GM12878 (cell line): ENCODE results near the gene DHFR. TPM values are rescaled to one million over a fixed set of nuclear protein-coding genes. Genes with fewer than 3 reads are reported as not detected.

Experiments used
- ATAC-seq: fragments of 200-7000 bp; cut with Tn5 transposase; 3 replicates; pipeline ENCODE4 v1.9.1; 2020; ENCODE audit warnings: mild to moderate bottlenecking, moderate library complexity
- BruUV-seq: library from RNA; stranded (reverse); fragments of 400-500 nt; replicated peaks from 2 replicates; lab custom pipeline; 2021; lab: Mats Ljungman, UMichigan
- CTCF ChIA-PET: fragments of 300-600 bp; sonication (Branson Sonifier 250); formaldehyde crosslinking; extraction: SDS; loops from one replicate; lab custom pipeline; 2021; ENCODE audit warnings: inconsistent platforms; lab: Yijun Ruan, JAX
- POLR2A ChIA-PET: fragments of 350-600 bp; formaldehyde crosslinking; extraction: SDS; loops from one replicate; lab custom pipeline; 2021; ENCODE audit warnings: inconsistent platforms; lab: Charles Lee
- RAD21 ChIA-PET: fragments of 300-600 bp; sonication (Branson Sonifier 250); formaldehyde crosslinking; loops from one replicate; lab custom pipeline; 2023; ENCODE audit warnings: antibody characterized with exemption; ENCODE audit not compliant: unreplicated experiment; lab: Charles Lee
- SMC1A ChIA-PET: fragments of 300-600 bp; sonication (Branson Sonifier 250); formaldehyde crosslinking; loops from one replicate; lab custom pipeline; 2023; ENCODE audit not compliant: unreplicated experiment, uncharacterized antibody; lab: Charles Lee
- DNase-seq: peaks from one replicate; pipeline ENCODE4 v3.0.0-alpha.2; 2011; ENCODE audit warnings: low read depth, low spot score
- FAIRE-seq: peaks from 3 replicates; lab custom pipeline; 2011; peaks lifted over from hg19 to GRCh38; lab: Jason Lieb, UNC
- H2AFZ ChIP-seq: 2 replicates; pipeline ENCODE4 v1.6.0; 2011; ENCODE audit warnings: low read depth, low read length, control low read depth; ENCODE audit not compliant: control insufficient read depth
- H3K27ac ChIP-seq: 2 replicates; pipeline ENCODE4 v1.5.1; 2011; ENCODE audit warnings: control low read depth; ENCODE audit not compliant: control insufficient read depth, insufficient read depth
- H3K27me3 ChIP-seq, 2 experiments: replicated peaks in 1 of 2; 2 replicates each; pipeline versions ENCODE4 v1.6.0 to v1.6.1; 2011; ENCODE audit warnings: low read length in 1 of 2; ENCODE audit not compliant: control insufficient read depth in 2 of 2, insufficient read depth in 2 of 2
- H3K36me3 ChIP-seq, 2 experiments: 2 replicates each; pipeline ENCODE4 v1.5.1; 2011; ENCODE audit warnings: low read length in 1 of 2; ENCODE audit not compliant: control insufficient read depth in 2 of 2, insufficient read depth in 2 of 2
- H3K4me1 ChIP-seq: 2 replicates; pipeline ENCODE4 v1.6.1; 2011; ENCODE audit warnings: mild to moderate bottlenecking, low read length, moderate library complexity, mixed read lengths; ENCODE audit not compliant: control insufficient read depth, insufficient read depth
- H3K4me2 ChIP-seq: 2 replicates; pipeline ENCODE4 v1.6.0; 2011; ENCODE audit warnings: control low read depth; ENCODE audit not compliant: control insufficient read depth, insufficient read depth
- H3K4me3 ChIP-seq: fragments of 200-600 bp; sonication (generic); 2 replicates; pipeline ENCODE4 v1.5.1; 2016
- H3K79me2 ChIP-seq: 2 replicates; pipeline ENCODE4 v1.6.0; 2011; ENCODE audit warnings: low read length; ENCODE audit not compliant: control insufficient read depth, insufficient read depth
- H3K9ac ChIP-seq: 2 replicates; pipeline ENCODE4 v1.8.0; 2011; ENCODE audit warnings: low read length, control low read depth, mixed read lengths; ENCODE audit not compliant: control insufficient read depth, insufficient read depth
- H3K9me3 ChIP-seq: replicated peaks from 3 replicates; pipeline ENCODE4 v1.5.1; 2011; ENCODE audit warnings: mild to moderate bottlenecking, low read length; ENCODE audit not compliant: control insufficient read depth, insufficient read depth
- H4K20me1 ChIP-seq: 2 replicates; pipeline ENCODE4 v1.6.0; 2011; ENCODE audit not compliant: control insufficient read depth, insufficient read depth
- FOXK2 ChIP-seq: fragments of 450-650 bp; IDR thresholded peaks from 2 replicates; pipeline ENCODE4 v1.6.1; 2017; ENCODE audit warnings: mild to moderate bottlenecking, moderate library complexity
- GATAD2B ChIP-seq: fragments of 450-650 bp; conservative IDR thresholded peaks from 2 replicates; pipeline ENCODE4 v1.6.1; 2017; ENCODE audit warnings: low read depth, mild to moderate bottlenecking, moderate library complexity
- HDAC2 ChIP-seq: fragments of 200-600 bp; sonication (generic); IDR thresholded peaks from 2 replicates; pipeline ENCODE4 v1.6.1; 2017
- MYB ChIP-seq: fragments of 150-350 bp; IDR thresholded peaks from 2 replicates; pipeline ENCODE4 v1.6.1; 2014; ENCODE audit warnings: mild to moderate bottlenecking, low read depth, low read length, borderline replicate concordance
- NFXL1 ChIP-seq: fragments of 450-650 bp; IDR thresholded peaks from 2 replicates; pipeline ENCODE4 v1.6.1; 2017; ENCODE audit warnings: antibody characterized with exemption, mild to moderate bottlenecking, borderline replicate concordance
- SUPT20H ChIP-seq: IDR thresholded peaks from 2 replicates; pipeline ENCODE4 v1.6.1; 2011; ENCODE audit warnings: low read depth, mild to moderate bottlenecking, low read length, moderate library complexity, borderline replicate concordance; ENCODE audit not compliant: control insufficient read depth
- TAF1 ChIP-seq: IDR thresholded peaks from 2 replicates; pipeline ENCODE4 v1.6.1; 2011; ENCODE audit warnings: mild to moderate bottlenecking, low read depth, low read length, borderline replicate concordance
- ZNF207 ChIP-seq: fragments of 450-650 bp; IDR thresholded peaks from 2 replicates; pipeline ENCODE4 v1.6.1; 2014; ENCODE audit warnings: antibody characterized with exemption, mild to moderate bottlenecking, borderline replicate concordance
- WGBS: methylation state at CpG from one replicate; pipeline ENCODE4 v1.1.6; 2016; ENCODE audit warnings: low lambda C conversion rate; ENCODE audit not compliant: insufficient replicate concordance, insufficient coverage; ENCODE audit errors: missing lambda C conversion rate; 5-methylcytosine and 5-hydroxymethylcytosine counted together
- in situ Hi-C: fragments of 300-500 bp; cut with MboI; formaldehyde crosslinking; loops from 9 replicates; pipeline ENCODE4 v1.14.3; 2018; ENCODE audit warnings: mixed read lengths
- intact Hi-C: fragments of 100-400 bp; cut with micrococcal nuclease; formaldehyde crosslinking; loops from one replicate; pipeline ENCODE4 v1.14.2; 2022; ENCODE audit not compliant: unreplicated experiment
- polyA plus RNA-seq, 11 experiments: library from polyadenylated mRNA; depleted of rRNA in 4 of 11; unstranded in 6 of 11; stranded (reverse) in 5 of 11; fragments of >200 nt; fragmentation: Nextera tagmentation in 4 of 11; fragmentation: Illumina TruSeq in 1 of 11; extraction: Ambion mirVana in 4 of 11; extraction: Trizol in 1 of 11; gene quantifications; 1 replicate in 1 of 11; 2 replicates in 10 of 11; pipeline versions ENCODE4 v1.2.1 to v1.2.3, GENCODE V29; 2011 to 2016; ENCODE audit warnings: inconsistent platforms in 2 of 11, missing spikeins in 2 of 11, low read depth in 1 of 11
- total RNA-seq, 4 experiments: library from RNA; depleted of rRNA in 3 of 4; stranded (reverse); fragments of >200 nt in 3 of 4; fragmentation: Illumina TruSeq in 1 of 4; extraction: Trizol in 1 of 4; gene quantifications; 2 replicates each; pipeline versions ENCODE4 v1.2.1 to v1.2.3, GENCODE V29; 2013 to 2021
- TF ChIP-seq, protein P1 (sequence below): fragments of 450-650 bp; IDR thresholded peaks from 2 replicates; pipeline ENCODE4 v1.6.1; 2017; ENCODE audit warnings: low read depth, mild to moderate bottlenecking, moderate library complexity

DHFR gene
- total and polyA plus RNA-seq, 10 of the 15 experiments (the other 5 are each of a cell fraction or from before 2014, with no cell fraction given): 57.9 to 143 (median 71.4) TPM

DNA sequence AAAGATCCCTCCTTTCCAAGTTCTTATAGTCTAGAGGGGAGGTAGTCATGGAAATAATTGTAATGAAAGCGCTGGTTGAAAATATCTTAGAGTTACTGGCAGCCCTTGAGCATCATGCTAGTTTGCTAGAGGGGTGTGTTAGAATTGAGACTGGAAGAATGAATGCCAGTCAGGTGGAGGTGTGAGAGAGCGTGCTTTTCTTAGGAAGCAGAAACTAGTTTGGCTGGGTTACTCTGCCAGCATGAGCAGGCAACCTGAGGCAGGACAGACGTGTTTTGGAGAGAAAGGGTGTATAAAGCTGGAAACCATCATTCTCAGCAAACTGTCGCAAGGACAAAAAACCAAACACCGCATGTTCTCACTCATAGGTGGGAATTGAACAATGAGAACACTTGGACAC lies 43.6 kb upstream of the DHFR start:
- H3K4me1 ChIP-seq: no peaks in the 10 kb centered on the region
- no peak for DNase-seq
- H3K4me2 ChIP-seq: no peak overlapping the region
- no peaks in the 10 kb centered on the region for H3K9me3 ChIP-seq
- H3K36me3 ChIP-seq: peaks cover 2 to 7% of the 10 kb centered on the region in 2 experiments; a peak in 3 of 4 replicates
- ChIA-PET CTCF (no interaction called here), POLR2A (no interaction called here), RAD21 (no interaction called here), SMC1A (interaction anchor here (1.0 kb wide), 1 partner anchor 15 kb away, joined by 3 read pairs; no protein-coding TSS in a partner anchor)
- in situ Hi-C loops (no loop called here), intact Hi-C loops (no loop called here)
- H3K79me2 ChIP-seq: no peaks in the 10 kb centered on the region
- no TSS peak for BruUV-seq
- no peaks in the 10 kb centered on the region for H3K27me3 ChIP-seq
- no peak for ATAC-seq
- H3K9ac ChIP-seq: no peak overlapping the region
- no peak overlapping the region for H3K4me3 ChIP-seq
- over 99% methylated on average over 5 of the region's 5 CpGs for WGBS
- H2AFZ ChIP-seq: no peak overlapping the region
- FAIRE-seq: no peak
- no peaks in the 10 kb centered on the region for H4K20me1 ChIP-seq
- H3K27ac ChIP-seq: no peak overlapping the region
- no peak for TF ChIP-seq TAF1
- no peak for TF ChIP-seq ZNF207
- TF ChIP-seq HDAC2: no peak
- TF ChIP-seq FOXK2: no peak
- no peak for TF ChIP-seq SUPT20H
- TF ChIP-seq, protein P1, sequence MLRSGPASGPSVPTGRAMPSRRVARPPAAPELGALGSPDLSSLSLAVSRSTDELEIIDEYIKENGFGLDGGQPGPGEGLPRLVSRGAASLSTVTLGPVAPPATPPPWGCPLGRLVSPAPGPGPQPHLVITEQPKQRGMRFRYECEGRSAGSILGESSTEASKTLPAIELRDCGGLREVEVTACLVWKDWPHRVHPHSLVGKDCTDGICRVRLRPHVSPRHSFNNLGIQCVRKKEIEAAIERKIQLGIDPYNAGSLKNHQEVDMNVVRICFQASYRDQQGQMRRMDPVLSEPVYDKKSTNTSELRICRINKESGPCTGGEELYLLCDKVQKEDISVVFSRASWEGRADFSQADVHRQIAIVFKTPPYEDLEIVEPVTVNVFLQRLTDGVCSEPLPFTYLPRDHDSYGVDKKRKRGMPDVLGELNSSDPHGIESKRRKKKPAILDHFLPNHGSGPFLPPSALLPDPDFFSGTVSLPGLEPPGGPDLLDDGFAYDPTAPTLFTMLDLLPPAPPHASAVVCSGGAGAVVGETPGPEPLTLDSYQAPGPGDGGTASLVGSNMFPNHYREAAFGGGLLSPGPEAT: no peak
- no peak for TF ChIP-seq GATAD2B
- TF ChIP-seq NFXL1: no peak
- no peak for TF ChIP-seq MYB
